HepG2 (cell line): ENCODE data around the gene WDR87. TPM values are rescaled to one million over a fixed set of nuclear protein-coding genes. Genes with fewer than 3 reads are reported as not detected.

Source experiments
- E2F2 ChIP-seq: sonication (generic); formaldehyde crosslinking; IDR thresholded peaks from 2 replicates; pipeline ENCODE4 v1.4.0; 2020; ENCODE audit warnings: missing genetic modification reagents, borderline replicate concordance
- FOXP4 ChIP-seq: sonication (generic); formaldehyde crosslinking; IDR thresholded peaks from 2 replicates; pipeline ENCODE4 v1.4.0; 2020; ENCODE audit warnings: missing genetic modification reagents
- KLF15 ChIP-seq: sonication (generic); formaldehyde crosslinking; IDR thresholded peaks from 2 replicates; pipeline ENCODE4 v1.8.1; 2023; ENCODE audit warnings: borderline replicate concordance, mild to moderate bottlenecking, inconsistent platforms, missing genetic modification reagents, mixed read lengths
- MAF1 ChIP-seq: sonication (generic); formaldehyde crosslinking; IDR thresholded peaks from 2 replicates; pipeline ENCODE4 v1.5.0; 2020; ENCODE audit warnings: missing genetic modification reagents, borderline replicate concordance
- MEIS2 ChIP-seq: sonication (generic); formaldehyde crosslinking; IDR thresholded peaks from 2 replicates; pipeline ENCODE4 v1.9.0; 2021; ENCODE audit warnings: mild to moderate bottlenecking, missing genetic modification reagents
- PHF21A ChIP-seq: sonication (generic); formaldehyde crosslinking; IDR thresholded peaks from 2 replicates; pipeline ENCODE4 v1.5.0; 2020; ENCODE audit warnings: mild to moderate bottlenecking, missing genetic modification reagents
- SNAI1 ChIP-seq: sonication (generic); formaldehyde crosslinking; IDR thresholded peaks from 2 replicates; pipeline ENCODE4 v1.5.0; 2020; ENCODE audit warnings: mild to moderate bottlenecking, missing genetic modification reagents, borderline replicate concordance
- TFE3 ChIP-seq: IDR thresholded peaks from 2 replicates; pipeline ENCODE4 v1.6.1; 2016
- THAP7 ChIP-seq: sonication (generic); formaldehyde crosslinking; IDR thresholded peaks from 2 replicates; pipeline ENCODE4 v1.8.1; 2023; ENCODE audit warnings: mild to moderate bottlenecking, missing genetic modification reagents
- THAP9 ChIP-seq: sonication (generic); formaldehyde crosslinking; IDR thresholded peaks from 2 replicates; pipeline ENCODE4; 2020; ENCODE audit warnings: missing genetic modification reagents, mild to moderate bottlenecking, borderline replicate concordance
- ZFP36L1 ChIP-seq: sonication (generic); formaldehyde crosslinking; IDR thresholded peaks from 2 replicates; pipeline ENCODE4 v1.8.0; 2022; ENCODE audit warnings: mild to moderate bottlenecking, missing genetic modification reagents, moderate library complexity
- ZMYM4 ChIP-seq: sonication (generic); formaldehyde crosslinking; IDR thresholded peaks from 2 replicates; pipeline ENCODE4 v1.8.1; 2023; ENCODE audit warnings: mild to moderate bottlenecking, missing genetic modification reagents
- ZNF3 ChIP-seq: IDR thresholded peaks from 2 replicates; pipeline ENCODE4 v1.7.0; 2017; ENCODE audit warnings: inconsistent platforms
- ZNF362 ChIP-seq: sonication (generic); formaldehyde crosslinking; IDR thresholded peaks from 2 replicates; pipeline ENCODE4 v1.4.0; 2020; ENCODE audit warnings: missing genetic modification reagents, mild to moderate bottlenecking, borderline replicate concordance
- ZNF431 ChIP-seq: sonication (generic); formaldehyde crosslinking; IDR thresholded peaks from 2 replicates; pipeline ENCODE4 v1.9.0; 2022; ENCODE audit warnings: missing genetic modification reagents, low read depth, mild to moderate bottlenecking, borderline replicate concordance
- ZSCAN20 ChIP-seq: sonication (generic); formaldehyde crosslinking; IDR thresholded peaks from 2 replicates; pipeline ENCODE4 v1.4.0; 2020; ENCODE audit warnings: missing genetic modification reagents, mild to moderate bottlenecking, borderline replicate concordance
- polyA plus RNA-seq, 8 experiments: library from polyadenylated mRNA; depleted of rRNA in 3 of 8; stranded (reverse) in 7 of 8; unstranded in 1 of 8; fragments of >200 nt; fragmentation: Illumina TruSeq in 4 of 8; extraction: Trizol in 4 of 8; gene quantifications; 2 replicates each; pipeline versions ENCODE4 v1.2.1 to v1.2.3, GENCODE V29; 2011 to 2016; ENCODE audit warnings: low read depth in 4 of 8, missing spikeins in 1 of 8, mixed read lengths in 1 of 8; ENCODE audit not compliant: insufficient read depth in 1 of 8
- total RNA-seq, 5 experiments: library from RNA; depleted of rRNA; stranded (reverse); fragments of >200 nt; fragmentation: Illumina TruSeq; extraction: Trizol; gene quantifications; 2 replicates each; pipeline ENCODE4 v1.2.3, GENCODE V29; 2016; ENCODE audit warnings: low read depth in 1 of 5

The WDR87 gene
- total and polyA plus RNA-seq, 2 of the 13 experiments (the other 11 are each of a cell fraction or from before 2014, with no cell fraction given) = not detected

- TF ChIP-seq KLF15 (CRISPR knock-in tag) = peak; percentile 11; the same call in 1 of the 2 replicates
- TF ChIP-seq SNAI1 (CRISPR knock-in tag) = peak; percentile 41; the same call in 1 of the 2 replicates
- peak; percentile 21; the same call in 1 of the 2 replicates for TF ChIP-seq PHF21A (CRISPR knock-in tag)
- peak; percentile 66; the same call in 1 of the 2 replicates for TF ChIP-seq THAP9 (CRISPR knock-in tag)
- TF ChIP-seq ZMYM4 (CRISPR knock-in tag) = peak; percentile 46; the same call in 1 of the 2 replicates
- TF ChIP-seq MAF1 (CRISPR knock-in tag) = 0 out of 2 replicates have a peak, but pooled peaks have one; percentile 67
- no peak; the same call in 1 of the 2 replicates for TF ChIP-seq THAP7 (CRISPR knock-in tag)
- 0 out of 2 replicates have a peak, but pooled peaks have one; percentile 34 for TF ChIP-seq FOXP4
- 0 out of 2 replicates have a peak, but pooled peaks have one; percentile 12 for TF ChIP-seq MEIS2
- TF ChIP-seq ZSCAN20 = peak; percentile 88; the same call in 1 of the 2 replicates
- TF ChIP-seq E2F2 = no peak
- 0 out of 2 replicates have a peak, but pooled peaks have one; percentile 37 for TF ChIP-seq ZNF431 (CRISPR knock-in tag)
- peak; percentile 95 for TF ChIP-seq ZNF362 (CRISPR knock-in tag)
- no peak for TF ChIP-seq ZNF3 (CRISPR knock-in tag)
- TF ChIP-seq ZFP36L1 (CRISPR knock-in tag) = peak; percentile 47; the same call in 1 of the 2 replicates
- TF ChIP-seq TFE3 (CRISPR knock-in tag) = 0 out of 2 replicates have a peak, but pooled peaks have one; percentile 14
These were observed at the start of gene WDR87 (continued) for GRCh38 chr19:37905946-37906868.
